NCI-H2196 (cell line): Measurements from ENCODE around the gene DHRS4L2.
"Not testable (repeated sequence)": the region's sequence is repeated elsewhere in the genome, so short reads cannot be mapped to it uniquely, and the experiment has no call there.

Source experiments
- DNase-seq: peaks from one replicate; lab custom pipeline; 2025; ENCODE audit not compliant: unreplicated experiment; lab: John Stamatoyannopoulos, UW

The DHRS4L2 gene

GRCh38 chr14:23970283-23970659 is 18.5 kb upstream of the DHRS4L2 start:
- DNase-seq = not testable (repeated sequence)

- DNase-seq = not testable (repeated sequence)
These were observed 15.6 kb upstream of the DHRS4L2 start for GRCh38 chr14:23973178-23973577.

GRCh38 chr14:23974041-23974440 is 14.7 kb upstream of the DHRS4L2 start:
- not testable (repeated sequence) for DNase-seq

- DNase-seq = not testable (repeated sequence)
These were observed 11.5 kb upstream of the DHRS4L2 start for GRCh38 chr14:23977208-23977607.

- DNase-seq = not testable (repeated sequence)
These were observed 6.5 kb upstream of the DHRS4L2 start for GRCh38 chr14:23981951-23982813.

GRCh38 chr14:23984891-23985602 is 3.7 kb upstream of the DHRS4L2 start:
- no peak for DNase-seq

GRCh38 chr14:23988223-23988606 is 514 bp upstream of the DHRS4L2 start:
- not testable (repeated sequence) for DNase-seq

GRCh38 chr14:23989734-23990445 is 1.2 kb downstream of the DHRS4L2 start:
- not testable (repeated sequence) for DNase-seq

- DNase-seq = not testable (repeated sequence)
These were observed 2.2 kb downstream of the DHRS4L2 start for GRCh38 chr14:23990961-23991360.

- not testable (repeated sequence) for DNase-seq
These were observed 4.3 kb downstream of the DHRS4L2 start for GRCh38 chr14:23993042-23993441.

- not testable (repeated sequence) for DNase-seq
These were observed 7.3 kb downstream of the DHRS4L2 start for GRCh38 chr14:23996009-23996408.

GRCh38 chr14:23996825-23997224 is 8.1 kb downstream of the DHRS4L2 start:
- not testable (repeated sequence) for DNase-seq

- not testable (repeated sequence) for DNase-seq
These were observed 10.9 kb downstream of the DHRS4L2 start for GRCh38 chr14:23999640-24000039.

GRCh38 chr14:24001078-24001477 is 12.3 kb downstream of the DHRS4L2 start:
- DNase-seq = not testable (repeated sequence)

- DNase-seq = not testable (repeated sequence)
These were observed 12.9 kb downstream of the DHRS4L2 start for GRCh38 chr14:24001679-24002078.

- not testable (repeated sequence) for DNase-seq
These were observed 17.7 kb downstream of the DHRS4L2 start for GRCh38 chr14:24006471-24006816.

- peak; percentile 29 for DNase-seq
These were observed 18.3 kb downstream of the DHRS4L2 start for GRCh38 chr14:24006817-24007652.

- no peak for DNase-seq
These were observed 22.3 kb downstream of the DHRS4L2 start for GRCh38 chr14:24011051-24011450.

- DNase-seq = not testable (repeated sequence)
These were observed 24.1 kb downstream of the DHRS4L2 start for GRCh38 chr14:24012726-24013273.
